ENCODE results near the gene TAP2.

Gene TAP2

DNA sequence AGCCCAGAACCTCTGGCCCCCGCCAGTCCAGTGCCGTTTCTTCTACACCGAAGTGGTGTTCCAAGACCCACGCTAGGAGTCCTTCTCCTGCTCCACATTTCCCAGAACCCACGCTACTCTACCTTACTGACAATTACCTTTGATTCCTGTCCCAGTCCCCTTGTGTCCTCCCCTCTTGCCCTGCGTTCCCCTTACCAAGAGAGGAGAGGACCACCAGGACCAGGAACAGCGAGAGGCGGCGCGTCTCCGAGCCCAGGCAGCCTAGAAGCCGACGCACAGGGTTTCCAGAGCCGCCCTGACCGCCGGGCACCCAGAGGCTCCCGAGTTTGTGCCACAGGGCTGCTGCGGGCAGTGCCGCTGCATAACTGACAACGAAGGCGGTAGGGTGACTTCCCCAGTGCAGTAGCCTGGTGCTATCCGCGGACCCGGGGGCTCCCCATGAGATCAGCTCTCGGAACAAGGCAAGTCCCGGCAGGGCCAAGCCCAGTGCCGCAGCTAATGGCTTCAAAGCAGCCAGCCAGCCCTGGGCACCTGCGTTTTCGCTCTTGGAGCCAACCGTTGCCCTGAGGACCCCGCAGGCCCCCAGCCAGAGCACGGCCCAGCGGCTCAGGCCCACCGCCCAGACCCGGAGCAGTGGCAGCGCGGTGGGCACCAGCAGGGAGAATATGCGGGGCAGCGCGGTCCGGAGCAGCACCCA lies 14.5 kb upstream of the TAP2 start:
- TF ChIP-seq, protein P1, sequence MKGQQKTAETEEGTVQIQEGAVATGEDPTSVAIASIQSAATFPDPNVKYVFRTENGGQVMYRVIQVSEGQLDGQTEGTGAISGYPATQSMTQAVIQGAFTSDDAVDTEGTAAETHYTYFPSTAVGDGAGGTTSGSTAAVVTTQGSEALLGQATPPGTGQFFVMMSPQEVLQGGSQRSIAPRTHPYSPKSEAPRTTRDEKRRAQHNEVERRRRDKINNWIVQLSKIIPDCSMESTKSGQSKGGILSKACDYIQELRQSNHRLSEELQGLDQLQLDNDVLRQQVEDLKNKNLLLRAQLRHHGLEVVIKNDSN (IDR thresholded peaks at IDR 0.05) = no peak
- TF ChIP-seq TAF1 (IDR thresholded peaks at IDR 0.05; ENCODE audit: low read depth) (no peak), EGR1 (IDR thresholded peaks at IDR 0.05) (no peak), NFIC (IDR thresholded peaks at IDR 0.05) (no peak), RAD21 (IDR thresholded peaks at IDR 0.05; ENCODE audit: low read depth) (no peak), YY1 (IDR thresholded peaks at IDR 0.05; ENCODE audit: low read depth) (no peak), EP300 (IDR thresholded peaks at IDR 0.05; ENCODE audit: borderline replicate concordance) (no peak), CEBPB (IDR thresholded peaks at IDR 0.05) (no peak), CREB1 (IDR thresholded peaks at IDR 0.05; ENCODE audit: low read depth) (no peak), TEAD4 (IDR thresholded peaks at IDR 0.05) (no peak), ZBTB7A (IDR thresholded peaks at IDR 0.05; ENCODE audit: low read depth) (no peak), TCF12 (IDR thresholded peaks at IDR 0.05; ENCODE audit: low read depth) (no peak), FOXM1 (IDR thresholded peaks at IDR 0.05; ENCODE audit: borderline replicate concordance, low read depth) (no peak)
- TF ChIP-seq, protein P2, sequence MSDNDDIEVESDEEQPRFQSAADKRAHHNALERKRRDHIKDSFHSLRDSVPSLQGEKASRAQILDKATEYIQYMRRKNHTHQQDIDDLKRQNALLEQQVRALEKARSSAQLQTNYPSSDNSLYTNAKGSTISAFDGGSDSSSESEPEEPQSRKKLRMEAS (IDR thresholded peaks at IDR 0.05) = no peak
- TF ChIP-seq, protein P3, sequence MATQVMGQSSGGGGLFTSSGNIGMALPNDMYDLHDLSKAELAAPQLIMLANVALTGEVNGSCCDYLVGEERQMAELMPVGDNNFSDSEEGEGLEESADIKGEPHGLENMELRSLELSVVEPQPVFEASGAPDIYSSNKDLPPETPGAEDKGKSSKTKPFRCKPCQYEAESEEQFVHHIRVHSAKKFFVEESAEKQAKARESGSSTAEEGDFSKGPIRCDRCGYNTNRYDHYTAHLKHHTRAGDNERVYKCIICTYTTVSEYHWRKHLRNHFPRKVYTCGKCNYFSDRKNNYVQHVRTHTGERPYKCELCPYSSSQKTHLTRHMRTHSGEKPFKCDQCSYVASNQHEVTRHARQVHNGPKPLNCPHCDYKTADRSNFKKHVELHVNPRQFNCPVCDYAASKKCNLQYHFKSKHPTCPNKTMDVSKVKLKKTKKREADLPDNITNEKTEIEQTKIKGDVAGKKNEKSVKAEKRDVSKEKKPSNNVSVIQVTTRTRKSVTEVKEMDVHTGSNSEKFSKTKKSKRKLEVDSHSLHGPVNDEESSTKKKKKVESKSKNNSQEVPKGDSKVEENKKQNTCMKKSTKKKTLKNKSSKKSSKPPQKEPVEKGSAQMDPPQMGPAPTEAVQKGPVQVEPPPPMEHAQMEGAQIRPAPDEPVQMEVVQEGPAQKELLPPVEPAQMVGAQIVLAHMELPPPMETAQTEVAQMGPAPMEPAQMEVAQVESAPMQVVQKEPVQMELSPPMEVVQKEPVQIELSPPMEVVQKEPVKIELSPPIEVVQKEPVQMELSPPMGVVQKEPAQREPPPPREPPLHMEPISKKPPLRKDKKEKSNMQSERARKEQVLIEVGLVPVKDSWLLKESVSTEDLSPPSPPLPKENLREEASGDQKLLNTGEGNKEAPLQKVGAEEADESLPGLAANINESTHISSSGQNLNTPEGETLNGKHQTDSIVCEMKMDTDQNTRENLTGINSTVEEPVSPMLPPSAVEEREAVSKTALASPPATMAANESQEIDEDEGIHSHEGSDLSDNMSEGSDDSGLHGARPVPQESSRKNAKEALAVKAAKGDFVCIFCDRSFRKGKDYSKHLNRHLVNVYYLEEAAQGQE (IDR thresholded peaks at IDR 0.05; ENCODE audit: low read depth) = no peak

DNA sequence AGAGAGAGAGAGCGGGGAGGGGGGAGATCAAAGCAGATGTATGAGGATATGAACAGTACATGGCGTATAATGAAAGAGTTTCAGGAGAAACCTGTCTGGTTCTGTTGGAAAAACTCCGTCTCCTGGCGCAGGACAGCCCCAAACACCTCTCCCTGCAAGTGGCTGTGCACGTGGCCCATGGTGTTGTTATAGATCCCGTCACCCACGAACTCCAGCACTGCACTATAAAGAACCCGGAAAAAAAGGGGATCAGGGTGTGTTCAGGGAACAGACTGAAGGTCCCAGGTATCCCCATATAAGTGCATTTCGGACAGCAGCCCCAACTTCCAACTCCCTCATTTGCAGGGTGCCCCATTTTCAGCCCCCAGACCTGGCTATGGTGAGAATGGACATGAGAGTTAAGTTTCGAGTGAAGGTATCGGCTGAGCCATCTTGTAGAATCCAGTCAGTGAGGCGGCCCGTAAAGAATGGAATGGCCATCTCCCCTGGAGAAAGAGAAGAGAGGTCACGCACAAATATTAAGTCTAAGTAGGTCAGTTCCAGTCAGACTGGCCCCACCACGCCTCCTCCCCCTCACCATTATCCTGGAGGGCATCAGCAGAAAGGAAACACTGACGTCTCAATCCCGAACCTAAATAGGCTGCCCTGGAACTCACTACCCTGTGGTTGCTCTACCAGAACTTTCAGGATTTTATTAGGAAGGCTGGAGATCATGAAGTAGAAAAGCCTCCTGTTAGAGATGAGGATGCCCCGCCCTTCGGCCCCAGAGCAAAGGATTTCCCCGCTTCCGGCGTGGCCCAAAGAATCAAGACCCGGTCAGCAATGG lies 13.7 kb upstream of the TAP2 start:
- TF ChIP-seq TEAD4 (IDR thresholded peaks at IDR 0.05) (no peak), FOXM1 (IDR thresholded peaks at IDR 0.05; ENCODE audit: borderline replicate concordance, low read depth) (no peak), TCF12 (IDR thresholded peaks at IDR 0.05; ENCODE audit: low read depth) (no peak), NFIC (IDR thresholded peaks at IDR 0.05) (no peak), YY1 (IDR thresholded peaks at IDR 0.05; ENCODE audit: low read depth) (no peak), EP300 (IDR thresholded peaks at IDR 0.05; ENCODE audit: borderline replicate concordance) (no peak), CEBPB (IDR thresholded peaks at IDR 0.05) (no peak), CREB1 (IDR thresholded peaks at IDR 0.05; ENCODE audit: low read depth) (no peak), RAD21 (IDR thresholded peaks at IDR 0.05; ENCODE audit: low read depth) (no peak), ZBTB7A (IDR thresholded peaks at IDR 0.05; ENCODE audit: low read depth) (no peak), EGR1 (IDR thresholded peaks at IDR 0.05) (no peak), TAF1 (IDR thresholded peaks at IDR 0.05; ENCODE audit: low read depth) (no peak)
- TF ChIP-seq, protein P3 (IDR thresholded peaks at IDR 0.05; ENCODE audit: low read depth) = no peak
- TF ChIP-seq, protein P1 (IDR thresholded peaks at IDR 0.05) = no peak
- TF ChIP-seq, protein P2 (IDR thresholded peaks at IDR 0.05) = no peak

DNA sequence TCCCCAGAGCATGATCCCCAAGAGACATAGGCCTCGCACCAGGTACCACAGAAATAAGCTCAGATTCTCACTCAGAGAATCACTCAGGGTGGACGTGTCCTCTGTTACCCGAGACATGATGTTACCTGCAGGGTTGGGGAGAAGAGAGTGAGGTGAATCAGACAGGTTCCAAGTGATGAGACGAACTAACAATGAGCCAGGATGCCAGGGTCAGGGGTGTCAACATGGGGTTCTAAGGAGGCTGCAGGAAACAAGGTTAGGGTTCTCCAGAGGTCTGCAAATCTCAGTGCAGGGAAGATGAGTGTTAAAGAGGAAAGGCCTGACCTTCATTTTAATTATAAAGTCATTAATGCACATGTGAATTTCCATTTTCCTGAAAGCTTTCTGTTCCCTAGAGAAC lies 12.5 kb upstream of the TAP2 start:
- TF ChIP-seq TCF12 (IDR thresholded peaks at IDR 0.05; ENCODE audit: low read depth) (no peak), ZBTB7A (IDR thresholded peaks at IDR 0.05; ENCODE audit: low read depth) (no peak), EGR1 (IDR thresholded peaks at IDR 0.05) (no peak), YY1 (IDR thresholded peaks at IDR 0.05; ENCODE audit: low read depth) (no peak), CREB1 (IDR thresholded peaks at IDR 0.05; ENCODE audit: low read depth) (no peak), RAD21 (IDR thresholded peaks at IDR 0.05; ENCODE audit: low read depth) (no peak), TEAD4 (IDR thresholded peaks at IDR 0.05) (no peak), TAF1 (IDR thresholded peaks at IDR 0.05; ENCODE audit: low read depth) (no peak), EP300 (IDR thresholded peaks at IDR 0.05; ENCODE audit: borderline replicate concordance) (no peak), FOXM1 (IDR thresholded peaks at IDR 0.05; ENCODE audit: borderline replicate concordance, low read depth) (no peak), CEBPB (IDR thresholded peaks at IDR 0.05) (no peak), NFIC (IDR thresholded peaks at IDR 0.05) (no peak)
- TF ChIP-seq, protein P1 (IDR thresholded peaks at IDR 0.05) = no peak
- TF ChIP-seq, protein P3 (IDR thresholded peaks at IDR 0.05; ENCODE audit: low read depth) = no peak
- TF ChIP-seq, protein P2 (IDR thresholded peaks at IDR 0.05) = no peak
